Measurements from ENCODE around the gene MDH2. TPM values are rescaled to one million over a fixed set of nuclear protein-coding genes. Genes with fewer than 3 reads are reported as not detected.
"Not testable (repeated sequence)": the region's sequence is repeated elsewhere in the genome, so short reads cannot be mapped to it uniquely, and the experiment has no call there.

Gene MDH2
- total RNA-seq, 1 experiment from 2014 or later: 173 TPM

DNA sequence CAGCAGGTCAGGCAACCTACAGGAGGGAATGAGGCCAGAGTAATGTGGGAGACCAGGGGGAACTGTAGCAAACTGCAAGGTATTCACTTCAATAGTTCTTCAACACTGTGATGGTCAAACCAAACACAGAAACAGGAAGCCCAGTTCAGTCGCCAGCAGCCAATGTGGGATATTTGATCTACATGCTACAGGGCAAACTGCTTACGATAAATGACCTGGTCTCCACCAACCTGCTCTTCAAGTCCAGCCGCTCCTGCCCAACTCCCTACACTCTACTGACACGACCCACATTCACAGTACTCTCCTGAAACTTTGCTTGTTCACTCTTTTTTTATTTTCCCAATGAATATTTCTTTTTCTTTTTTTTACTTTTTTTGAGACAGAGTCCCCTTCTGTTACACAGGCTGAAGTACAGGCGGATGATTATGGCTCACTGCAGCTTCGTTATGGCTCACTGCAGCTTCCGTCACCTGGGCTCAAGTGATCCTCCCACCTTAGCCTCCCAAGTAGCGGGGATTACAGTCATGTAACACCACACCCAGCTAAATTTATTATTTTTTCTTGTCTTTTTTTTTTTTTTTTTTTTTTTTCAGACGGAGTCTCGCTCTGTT lies 42.1 kb downstream of the MDH2 start:
- in situ Hi-C loops (cut with HindIII; ENCODE audit: low pct_unique_long_range_greater_than_20kb, low sequenced_read_pairs): no loop called here
- DNase-seq (ENCODE audit: low read depth, low spot score): no peak

DNA sequence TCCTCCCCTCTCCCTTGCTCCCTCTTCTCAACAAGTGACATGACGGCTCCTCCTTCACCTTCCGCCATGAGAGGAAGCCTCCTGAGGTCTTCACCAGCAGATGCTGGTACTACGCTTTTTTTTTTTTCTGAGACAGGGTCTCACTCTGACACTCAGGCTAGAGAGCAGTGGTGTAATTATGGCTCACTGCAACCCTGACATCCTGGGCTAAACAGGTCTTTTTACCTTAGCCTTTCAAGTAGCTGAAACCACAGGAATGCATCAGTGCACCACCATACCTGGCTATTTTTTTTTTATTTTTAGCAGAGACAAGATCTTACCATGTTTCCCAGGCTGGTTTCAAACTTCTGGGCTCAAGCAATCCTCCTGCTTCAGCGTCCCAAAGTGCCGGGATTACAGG lies 43.6 kb downstream of the MDH2 start:
- in situ Hi-C loops (cut with HindIII; ENCODE audit: low pct_unique_long_range_greater_than_20kb, low sequenced_read_pairs): no loop called here
- DNase-seq (ENCODE audit: low read depth, low spot score): no peak

DNA sequence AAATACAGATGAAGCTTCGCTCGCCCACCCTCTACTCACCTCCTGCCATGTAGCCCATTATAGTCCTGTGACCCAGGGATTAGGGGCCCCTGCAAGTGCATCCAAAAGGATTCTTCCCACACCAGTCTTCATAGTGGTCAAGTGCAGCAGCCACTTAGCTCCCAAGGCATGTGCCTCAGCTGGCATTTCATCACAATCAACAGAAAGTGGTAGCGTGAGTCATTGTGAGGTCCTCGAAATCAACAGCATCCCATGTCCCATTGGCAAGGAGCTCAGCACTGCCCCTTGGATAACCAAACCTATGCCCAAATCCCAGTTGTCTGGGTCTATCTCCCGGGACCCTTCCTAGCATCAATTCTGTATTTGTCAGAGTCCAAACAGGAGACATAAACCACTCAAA lies 45.6 kb downstream of the MDH2 start:
- in situ Hi-C loops (cut with HindIII; ENCODE audit: low pct_unique_long_range_greater_than_20kb, low sequenced_read_pairs); DNase-seq (ENCODE audit: low read depth, low spot score): not testable (repeated sequence)

DNA sequence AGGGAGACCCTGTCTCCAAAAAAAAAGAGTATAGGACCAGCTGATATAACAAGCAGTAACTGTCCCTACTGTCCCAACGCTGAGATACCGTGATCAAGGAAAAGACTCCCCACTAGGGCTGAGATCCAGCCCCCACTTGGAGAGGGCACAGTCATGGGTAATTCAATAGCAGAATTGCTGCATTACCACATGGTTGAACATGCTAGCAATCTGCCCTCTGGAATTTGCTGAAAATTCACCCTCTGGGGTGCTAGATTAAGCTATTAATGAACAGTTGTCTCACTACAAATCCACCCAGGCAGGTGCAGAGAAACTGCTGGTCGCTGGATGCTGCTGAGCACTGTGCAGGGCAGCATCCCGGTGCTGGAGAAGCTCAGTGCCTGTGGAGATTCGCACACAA lies 46.4 kb downstream of the MDH2 start:
- DNase-seq (ENCODE audit: low read depth, low spot score); in situ Hi-C loops (cut with HindIII; ENCODE audit: low pct_unique_long_range_greater_than_20kb, low sequenced_read_pairs): not testable (repeated sequence)

DNA sequence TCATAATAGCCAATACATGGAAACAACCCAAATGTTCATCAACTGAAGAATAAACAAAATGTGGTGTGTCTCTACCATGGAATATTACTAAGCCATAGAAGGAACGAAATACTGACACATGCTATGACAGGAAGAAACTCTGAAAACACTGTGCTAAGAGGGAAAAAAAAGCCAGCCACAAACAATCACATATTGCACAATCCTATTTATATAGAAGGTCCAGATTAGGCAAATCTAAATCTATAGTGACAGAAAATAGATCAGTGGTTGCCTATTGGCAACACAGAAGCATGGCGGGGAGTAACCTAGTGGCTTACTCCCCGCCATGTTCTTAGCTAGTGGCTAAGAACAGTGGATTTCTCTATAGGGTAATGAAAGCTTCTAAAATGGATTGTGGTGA lies 48.0 kb downstream of the MDH2 start:
- in situ Hi-C loops (cut with HindIII; ENCODE audit: low pct_unique_long_range_greater_than_20kb, low sequenced_read_pairs): no loop called here
- no peak for DNase-seq (ENCODE audit: low read depth, low spot score)

DNA sequence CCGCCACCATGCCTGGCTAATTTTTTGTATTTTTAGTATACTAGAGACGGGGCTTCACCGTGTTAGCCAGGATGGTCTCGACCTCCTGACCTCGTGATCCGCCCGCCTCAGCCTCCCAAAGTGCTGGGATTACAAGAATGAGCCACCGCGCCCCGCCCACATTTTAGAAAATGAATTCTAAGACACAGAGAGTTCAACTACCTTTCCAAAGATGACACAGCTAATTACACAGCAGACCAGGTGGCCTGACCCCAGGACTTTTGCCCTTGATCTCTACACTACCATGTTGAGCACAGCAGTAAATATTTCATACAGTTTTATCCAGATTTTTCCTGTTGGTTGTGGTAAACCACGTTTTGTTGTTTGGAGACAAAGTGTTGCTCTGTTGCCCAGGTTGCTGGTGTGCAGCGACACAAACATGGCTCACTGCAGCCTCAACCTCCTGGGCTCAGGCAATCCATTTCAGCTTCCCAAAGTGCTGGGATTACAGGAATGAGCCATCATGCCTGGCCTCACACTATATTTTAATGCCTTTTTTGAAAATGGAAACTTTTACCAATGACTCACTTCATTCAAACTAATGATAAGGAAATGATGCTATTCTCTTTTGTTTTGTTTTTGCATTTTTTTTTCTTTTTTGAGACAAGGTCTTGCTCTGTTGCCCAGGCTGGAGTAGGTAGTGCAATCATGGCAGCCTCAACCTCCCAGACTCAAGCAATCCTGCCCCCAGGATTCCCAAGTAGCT lies 54.0 kb downstream of the MDH2 start:
- in situ Hi-C loops (cut with HindIII; ENCODE audit: low pct_unique_long_range_greater_than_20kb, low sequenced_read_pairs): not testable (repeated sequence)

DNA sequence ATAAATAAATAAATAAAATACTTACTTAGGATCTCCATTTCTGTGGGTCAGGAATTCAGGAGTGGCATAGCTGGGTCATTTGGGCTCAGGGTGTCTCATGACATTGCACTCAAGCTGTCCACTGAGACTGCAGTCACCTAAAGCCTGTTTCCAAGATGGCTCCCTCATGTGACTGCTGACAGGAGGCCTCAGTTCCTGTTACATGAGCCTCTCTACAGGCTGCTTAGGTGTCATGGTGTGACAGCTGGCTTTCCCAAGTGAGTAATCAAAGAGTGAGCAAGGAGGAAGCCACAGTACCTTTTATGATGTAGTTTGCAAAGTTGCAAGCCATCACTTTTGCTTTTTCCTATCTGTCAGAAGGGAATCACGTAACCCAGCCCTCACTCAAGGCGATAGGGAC lies 55.9 kb downstream of the MDH2 start:
- in situ Hi-C loops (cut with HindIII; ENCODE audit: low pct_unique_long_range_greater_than_20kb, low sequenced_read_pairs); DNase-seq (ENCODE audit: low read depth, low spot score): not testable (repeated sequence)

More for the DNA sequence above, 54.0 kb downstream of the MDH2 start:
- not testable (repeated sequence) for DNase-seq (ENCODE audit: low read depth, low spot score)

DNA sequence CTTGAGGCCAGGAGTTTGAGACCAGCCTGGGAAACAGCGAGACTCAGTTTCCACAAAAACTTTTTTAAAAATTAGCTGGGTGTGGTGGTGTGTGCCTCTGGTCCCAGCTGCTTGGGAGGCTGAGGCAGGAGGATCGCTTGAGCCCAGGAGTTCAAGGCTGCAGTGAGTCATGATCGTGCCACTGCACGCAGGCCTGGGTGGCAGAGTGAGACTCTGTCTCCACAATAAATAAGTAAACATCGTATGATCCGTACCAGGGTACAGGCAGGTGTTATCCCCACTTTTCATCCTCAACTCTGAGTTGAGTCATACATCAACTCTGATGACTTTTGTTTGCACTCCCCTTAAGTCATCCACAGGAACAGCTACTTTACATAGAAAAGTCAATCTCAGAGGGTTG lies 58.2 kb downstream of the MDH2 start:
- in situ Hi-C loops (cut with HindIII; ENCODE audit: low pct_unique_long_range_greater_than_20kb, low sequenced_read_pairs); DNase-seq (ENCODE audit: low read depth, low spot score): not testable (repeated sequence)

DNA sequence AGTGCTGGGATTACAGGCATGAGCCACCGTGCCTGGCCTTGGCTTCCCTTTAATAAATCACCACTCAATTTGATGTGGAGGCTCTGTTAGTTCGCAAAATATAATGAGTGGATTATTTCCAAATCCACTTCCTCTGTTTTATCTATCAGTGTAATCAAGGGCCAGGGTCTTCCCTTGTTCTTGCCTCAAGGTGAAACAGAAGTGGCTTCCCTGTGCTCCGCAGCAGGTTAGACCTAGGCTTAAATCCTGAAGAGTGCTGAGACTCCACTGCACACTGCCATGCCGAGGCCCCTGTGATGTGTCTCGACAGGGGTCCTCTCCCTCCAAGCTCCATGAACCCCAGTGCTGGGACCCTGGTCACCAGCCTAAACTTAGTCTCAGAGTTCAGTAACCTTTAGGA lies 59.0 kb downstream of the MDH2 start:
- in situ Hi-C loops (cut with HindIII; ENCODE audit: low pct_unique_long_range_greater_than_20kb, low sequenced_read_pairs): no loop called here
- no peak for DNase-seq (ENCODE audit: low read depth, low spot score)

DNA sequence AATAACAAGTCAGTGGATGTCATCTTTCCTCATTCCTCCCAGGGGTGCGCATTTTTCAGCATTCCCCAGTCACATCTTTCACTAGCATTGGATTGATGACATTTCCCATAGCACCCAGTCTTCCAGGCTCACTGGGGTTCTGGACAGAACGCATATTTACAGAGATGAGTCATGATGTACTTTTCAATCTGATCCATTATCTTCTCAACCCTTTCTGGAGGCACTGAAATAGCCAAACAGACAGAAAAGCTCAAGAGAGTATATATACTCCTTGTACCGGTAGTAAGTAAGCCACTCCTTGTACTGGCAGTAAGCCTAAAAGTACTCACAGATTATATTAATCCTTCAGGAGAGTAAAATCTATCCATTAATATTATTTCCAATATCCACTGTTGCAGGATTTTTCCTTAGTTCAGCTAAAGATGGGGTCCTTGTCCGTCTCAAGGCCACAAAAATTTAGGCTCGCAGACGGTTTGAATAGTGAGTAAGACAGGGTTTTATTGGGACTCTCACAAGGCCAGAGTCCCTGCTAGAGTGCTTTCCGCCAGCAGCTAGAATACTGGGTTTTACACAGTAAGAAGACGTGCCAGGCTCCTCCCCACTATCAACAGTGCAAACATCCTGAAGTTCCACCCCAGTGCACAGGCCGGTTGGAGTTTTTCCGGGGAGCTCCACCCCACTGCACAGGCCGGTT lies 60.8 kb downstream of the MDH2 start:
- no peak for DNase-seq (ENCODE audit: low read depth, low spot score)
- in situ Hi-C loops (cut with HindIII; ENCODE audit: low pct_unique_long_range_greater_than_20kb, low sequenced_read_pairs): no loop called here

DNA sequence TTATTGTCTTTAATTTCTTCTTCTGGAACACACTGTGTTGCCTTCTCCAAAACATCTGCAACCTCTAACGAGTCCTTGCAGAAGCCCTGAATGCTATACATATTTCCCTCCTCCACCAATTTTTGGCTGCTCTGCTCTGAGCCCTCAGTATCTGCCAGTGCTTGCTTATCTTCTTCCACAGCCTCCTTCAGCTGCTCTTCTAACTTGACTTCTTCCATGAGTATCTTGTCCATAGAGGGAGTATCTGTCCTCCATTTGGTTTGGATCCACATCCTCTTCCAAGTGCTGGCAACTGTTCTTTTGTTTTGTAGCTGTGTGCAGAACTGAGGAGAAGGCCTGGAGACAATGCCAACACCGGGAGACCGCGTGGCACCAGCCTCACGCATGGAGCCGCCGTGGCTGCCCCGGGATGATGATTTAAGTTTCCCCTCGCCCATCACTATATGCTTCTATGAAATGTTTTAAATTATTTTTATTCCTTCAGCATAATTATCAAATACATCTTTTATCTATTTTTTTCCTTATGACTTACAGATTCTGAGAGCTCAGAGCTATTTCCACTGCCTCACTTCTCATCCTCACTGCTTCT lies 65.2 kb downstream of the MDH2 start:
- in situ Hi-C loops (cut with HindIII; ENCODE audit: low pct_unique_long_range_greater_than_20kb, low sequenced_read_pairs); DNase-seq (ENCODE audit: low read depth, low spot score): not testable (repeated sequence)

DNA sequence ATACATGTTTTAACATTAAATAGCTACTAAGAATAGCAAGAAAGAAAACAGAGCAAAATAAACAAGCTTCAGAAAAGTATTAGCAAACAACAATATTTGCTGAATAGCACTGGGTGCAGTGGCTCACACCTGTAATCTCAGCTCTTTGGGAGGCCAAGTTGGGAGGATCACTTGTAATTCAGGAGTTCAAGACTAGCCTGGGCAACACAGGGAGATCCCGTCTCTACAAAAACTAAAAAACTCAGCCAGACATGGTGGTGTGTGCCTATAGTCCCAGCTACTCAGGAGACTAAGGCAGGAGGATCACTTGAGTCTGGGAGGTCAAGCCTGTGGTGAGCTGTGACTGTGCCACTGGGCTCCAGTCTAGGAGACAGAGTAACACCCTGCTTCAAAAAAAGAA lies 66.8 kb downstream of the MDH2 start:
- in situ Hi-C loops (cut with HindIII; ENCODE audit: low pct_unique_long_range_greater_than_20kb, low sequenced_read_pairs); DNase-seq (ENCODE audit: low read depth, low spot score): not testable (repeated sequence)

Small RNA genes within 50 kb of the gene (small RNA-seq; reads per million reads assigned to genes)
- 0 reads per million in 2 experiments for gene RNU6-863P

Other genes starting within 250 kb of the MDH2 start
- gene CCL24, start 234.3 kb upstream of the MDH2 start, total RNA-seq (2014; rRNA removed; shearing (Covaris generic)): not detected in 2 replicates
- 70.4 and 83.4 TPM in 2 replicates for gene RHBDD2, start 169.1 kb upstream of the MDH2 start, total RNA-seq (2014; rRNA removed; shearing (Covaris generic))
- gene POR, start 133.0 kb upstream of the MDH2 start, total RNA-seq (2014; rRNA removed; shearing (Covaris generic)): 136 and 150 TPM in 2 replicates
- 40.8 and 50.2 TPM in 2 replicates for gene TMEM120A, start 53.5 kb upstream of the MDH2 start, total RNA-seq (2014; rRNA removed; shearing (Covaris generic))
- gene STYXL1, start 106 bp upstream of the MDH2 start, total RNA-seq (2014; rRNA removed; shearing (Covaris generic)): 49.0 and 56.4 TPM in 2 replicates
- 13.1 and 16.4 TPM in 2 replicates for gene SRRM3, start 153.8 kb downstream of the MDH2 start, total RNA-seq (2014; rRNA removed; shearing (Covaris generic))

Data from SK-MEL-5 (cell line).